Mucosa of stomach (tissue), 1 donor: Measurements from ENCODE around the gene CA14.

Experiments used
- H3K27me3 ChIP-seq: one replicate; pipeline ENCODE4 v1.7.0; 2013; ENCODE audit warnings: mild to moderate bottlenecking, low read length; ENCODE audit not compliant: control insufficient read depth, insufficient read depth
- H3K36me3 ChIP-seq: one replicate; pipeline ENCODE4 v1.7.0; 2013; ENCODE audit warnings: low read length; ENCODE audit not compliant: control insufficient read depth, insufficient read depth
- H3K4me1 ChIP-seq: one replicate; pipeline ENCODE4 v1.7.0; 2013; ENCODE audit warnings: mild to moderate bottlenecking, low read length; ENCODE audit not compliant: control insufficient read depth, insufficient read depth
- H3K4me3 ChIP-seq: one replicate; pipeline ENCODE4 v1.7.0; 2013; ENCODE audit warnings: low read length
- H3K9ac ChIP-seq: one replicate; pipeline ENCODE4 v1.7.0; 2013; ENCODE audit warnings: mild to moderate bottlenecking, low read length, moderate library complexity
- H3K9me3 ChIP-seq: one replicate; pipeline ENCODE4 v1.7.0; 2013; ENCODE audit warnings: mild to moderate bottlenecking, low read length, moderate library complexity; ENCODE audit not compliant: control insufficient read depth
- donor health status: Pancreatic carcinoma.

The CA14 gene

GRCh38 chr1:150268340-150268704, 10.7 kb downstream of the CA14 start:
- Histone ChIP-seq H3K9me3 (no peaks in the 10 kb centered on the region), H3K36me3 (no peaks in the 10 kb centered on the region), H3K4me3 (peak overlapping the region; percentile 98), H3K4me1 (peaks cover 20% of the 10 kb centered on the region), H3K9ac (peak overlapping the region; percentile 100), H3K27me3 (no peaks in the 10 kb centered on the region)

GRCh38 chr1:150268705-150269403, 11.3 kb downstream of the CA14 start, which contains the start of gene APH1A:
Gene APH1A (minus strand): TSS chr1:150269016. CDS start chr1:150268810, 206 bp downstream.
- H3K27me3 ChIP-seq: no peaks in the 10 kb centered on the region
- H3K36me3 ChIP-seq: no peaks in the 10 kb centered on the region
- peaks cover 18% of the 10 kb centered on the region for H3K4me1 ChIP-seq
- peak within 1 kb of the TSS; percentile 98 for H3K4me3 ChIP-seq
- H3K9ac ChIP-seq: peak within 1 kb of the TSS; percentile 100
- no peaks in the 10 kb centered on the region for H3K9me3 ChIP-seq

GRCh38 chr1:150269451-150269850, 11.9 kb downstream of the CA14 start:
- Histone ChIP-seq H3K4me3 (peak overlapping the region; percentile 98), H3K9me3 (no peaks in the 10 kb centered on the region), H3K4me1 (peaks cover 18% of the 10 kb centered on the region), H3K27me3 (no peaks in the 10 kb centered on the region), H3K9ac (peak overlapping the region; percentile 100), H3K36me3 (no peaks in the 10 kb centered on the region)

GRCh38 chr1:150271291-150271959, 13.9 kb downstream of the CA14 start:
- Histone ChIP-seq H3K9ac (no peak overlapping the region), H3K36me3 (no peaks in the 10 kb centered on the region), H3K4me3 (no peak overlapping the region), H3K4me1 (peaks cover 18% of the 10 kb centered on the region), H3K27me3 (no peaks in the 10 kb centered on the region), H3K9me3 (no peaks in the 10 kb centered on the region)

- Histone ChIP-seq H3K36me3 (no peaks in the 10 kb centered on the region), H3K27me3 (no peaks in the 10 kb centered on the region), H3K9me3 (no peaks in the 10 kb centered on the region), H3K4me3 (no peak overlapping the region), H3K4me1 (peaks cover 8% of the 10 kb centered on the region), H3K9ac (no peak overlapping the region)
Observed at GRCh38 chr1:150273311-150273710, 15.7 kb downstream of the CA14 start.

GRCh38 chr1:150280138-150280707, 22.6 kb downstream of the CA14 start:
- no peaks in the 10 kb centered on the region for H3K27me3 ChIP-seq
- H3K4me1 ChIP-seq: peaks cover 31% of the 10 kb centered on the region
- no peak overlapping the region for H3K4me3 ChIP-seq
- no peaks in the 10 kb centered on the region for H3K36me3 ChIP-seq
- H3K9ac ChIP-seq: no peak overlapping the region
- H3K9me3 ChIP-seq: no peaks in the 10 kb centered on the region

GRCh38 chr1:150281221-150281757, 23.7 kb downstream of the CA14 start:
- H3K9me3 ChIP-seq: no peaks in the 10 kb centered on the region
- peak overlapping the region; percentile 60 for H3K4me3 ChIP-seq
- peak overlapping the region; percentile 85 for H3K9ac ChIP-seq
- no peaks in the 10 kb centered on the region for H3K36me3 ChIP-seq
- peaks cover 31% of the 10 kb centered on the region for H3K4me1 ChIP-seq
- H3K27me3 ChIP-seq: no peaks in the 10 kb centered on the region

- Histone ChIP-seq H3K9ac (peak within 1 kb of the TSS; percentile 85), H3K4me1 (peaks cover 31% of the 10 kb centered on the region), H3K27me3 (no peaks in the 10 kb centered on the region)
Observed at GRCh38 chr1:150281758-150282557, 24.4 kb downstream of the CA14 start, which contains the start of gene CIART. Gene CIART (plus strand): TSS chr1:150282554. CDS start chr1:150283268, 714 bp downstream.

GRCh38 chr1:150282558-150282958, 25.0 kb downstream of the CA14 start:
- Histone ChIP-seq H3K9ac (peak overlapping the region; percentile 71), H3K4me1 (peaks cover 31% of the 10 kb centered on the region), H3K36me3 (no peaks in the 10 kb centered on the region), H3K9me3 (no peaks in the 10 kb centered on the region), H3K4me3 (peak overlapping the region; percentile 90), H3K27me3 (no peaks in the 10 kb centered on the region)

More at GRCh38 chr1:150281758-150282557, 24.4 kb downstream of the CA14 start, which contains the start of gene CIART:
- H3K36me3 ChIP-seq: no peaks in the 10 kb centered on the region
- H3K4me3 ChIP-seq: peak within 1 kb of the TSS; percentile 90
- H3K9me3 ChIP-seq: no peaks in the 10 kb centered on the region

GRCh38 chr1:150283260-150283659, 25.7 kb downstream of the CA14 start:
- peaks cover 31% of the 10 kb centered on the region for H3K4me1 ChIP-seq
- H3K9me3 ChIP-seq: no peaks in the 10 kb centered on the region
- H3K9ac ChIP-seq: peak overlapping the region; percentile 71

GRCh38 chr1:150288382-150288781, 30.8 kb downstream of the CA14 start:
- Histone ChIP-seq H3K4me1 (no peaks in the 10 kb centered on the region), H3K36me3 (no peaks in the 10 kb centered on the region), H3K4me3 (no peak overlapping the region), H3K9ac (no peak overlapping the region), H3K9me3 (no peaks in the 10 kb centered on the region), H3K27me3 (no peaks in the 10 kb centered on the region)

More at GRCh38 chr1:150283260-150283659, 25.7 kb downstream of the CA14 start:
- H3K27me3 ChIP-seq: no peaks in the 10 kb centered on the region
- no peaks in the 10 kb centered on the region for H3K36me3 ChIP-seq
- peak overlapping the region; percentile 90 for H3K4me3 ChIP-seq
